ENCODE results near the gene PIN1. TPM values are rescaled to one million over a fixed set of nuclear protein-coding genes. Genes with fewer than 3 reads are reported as not detected.
"Not testable (repeated sequence)": the region's sequence is repeated elsewhere in the genome, so short reads cannot be mapped to it uniquely, and the experiment has no call there.

PIN1 gene
- total and polyA plus RNA-seq, 8 donors: 15.1 to 92.8 (median 24.1) TPM

- DNase-seq (peak in 1 of 6 donors; percentile 29), ATAC-seq (no peak), FAIRE-seq (no peak)
- H3K36me3 ChIP-seq: no peaks in the 10 kb centered on the region
- intact Hi-C loops (cut with DNase I): loop anchor here in 2 of 3 donors (5.0 to 10.0 kb wide), 2 partner anchors 162 to 584 kb away; no protein-coding TSS in a partner anchor
- no peaks in the 10 kb centered on the region for H3K27me3 ChIP-seq
- peaks cover 0 to 7% (median under 1%) of the 10 kb centered on the region in 3 donors for H3K4me1 ChIP-seq
- H3K27ac ChIP-seq: no peak overlapping the region
- TF ChIP-seq, protein P1, sequence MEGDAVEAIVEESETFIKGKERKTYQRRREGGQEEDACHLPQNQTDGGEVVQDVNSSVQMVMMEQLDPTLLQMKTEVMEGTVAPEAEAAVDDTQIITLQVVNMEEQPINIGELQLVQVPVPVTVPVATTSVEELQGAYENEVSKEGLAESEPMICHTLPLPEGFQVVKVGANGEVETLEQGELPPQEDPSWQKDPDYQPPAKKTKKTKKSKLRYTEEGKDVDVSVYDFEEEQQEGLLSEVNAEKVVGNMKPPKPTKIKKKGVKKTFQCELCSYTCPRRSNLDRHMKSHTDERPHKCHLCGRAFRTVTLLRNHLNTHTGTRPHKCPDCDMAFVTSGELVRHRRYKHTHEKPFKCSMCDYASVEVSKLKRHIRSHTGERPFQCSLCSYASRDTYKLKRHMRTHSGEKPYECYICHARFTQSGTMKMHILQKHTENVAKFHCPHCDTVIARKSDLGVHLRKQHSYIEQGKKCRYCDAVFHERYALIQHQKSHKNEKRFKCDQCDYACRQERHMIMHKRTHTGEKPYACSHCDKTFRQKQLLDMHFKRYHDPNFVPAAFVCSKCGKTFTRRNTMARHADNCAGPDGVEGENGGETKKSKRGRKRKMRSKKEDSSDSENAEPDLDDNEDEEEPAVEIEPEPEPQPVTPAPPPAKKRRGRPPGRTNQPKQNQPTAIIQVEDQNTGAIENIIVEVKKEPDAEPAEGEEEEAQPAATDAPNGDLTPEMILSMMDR (IDR thresholded peaks at IDR 0.05): no peak
- no peak overlapping the region for H3K4me3 ChIP-seq
- 61% methylated on average over 11 of the region's 11 CpGs for WGBS, 2 donors
- no peaks in the 10 kb centered on the region for H3K9me3 ChIP-seq
Observed at GRCh38 chr19:9789066-9789465, 46.1 kb upstream of the PIN1 start.

- H3K27me3 ChIP-seq, ATAC-seq, H3K4me1 ChIP-seq, FAIRE-seq, H3K36me3 ChIP-seq, DNase-seq, H3K9me3 ChIP-seq, H3K4me3 ChIP-seq, H3K27ac ChIP-seq: not testable (repeated sequence)
- intact Hi-C loops (cut with DNase I): loop anchor here in 2 of 3 donors (5.0 to 10.0 kb wide), 2 partner anchors 162 to 585 kb away; no protein-coding TSS in a partner anchor
- 35 to 38% methylated on average over 5 of the region's 5 CpGs for WGBS, 2 donors
Observed at GRCh38 chr19:9789579-9789978, 45.5 kb upstream of the PIN1 start.

DNA sequence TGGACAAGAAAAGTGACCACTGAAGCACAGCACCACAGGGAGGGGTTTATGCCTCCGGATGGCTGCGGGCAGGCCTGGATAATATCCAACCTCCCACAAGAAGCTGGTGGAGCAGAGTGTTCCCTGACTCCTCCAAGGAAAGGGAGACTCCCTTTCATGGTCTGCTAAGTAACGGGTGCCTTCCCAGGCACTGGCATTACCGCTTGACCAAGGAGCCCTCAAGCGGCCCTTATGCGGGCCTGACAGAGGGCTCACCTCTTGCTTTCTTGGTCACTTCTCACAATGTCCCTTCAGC is 44.1 kb upstream of the PIN1 start:
- H3K27ac ChIP-seq: peak overlapping the region in 2 of 4 donors; percentile 50 to 63
- DNase-seq: not testable (repeated sequence)

GRCh38 chr19:9791552-9792205 is 43.4 kb upstream of the PIN1 start:
- Histone ChIP-seq H3K27me3 (no peaks in the 10 kb centered on the region), H3K4me1 (peaks cover 0 to 6% (median 0%) of the 10 kb centered on the region in 3 donors), H3K36me3 (no peaks in the 10 kb centered on the region), H3K27ac (peak overlapping the region in 2 of 4 donors; percentile 50 to 85), H3K9me3 (no peaks in the 10 kb centered on the region), H3K4me3 (peak overlapping the region in 2 of 4 donors; percentile 28 to 62)
- ATAC-seq (peak; percentile 59 to 80 (median 72)), DNase-seq (peak; percentile 79 to 97 (median 91)), FAIRE-seq (no peak)
- whole genome bisulfite sequencing, 2 donors: 2 to 4% methylated on average over 37 to 50 of the region's 50 CpGs
- TF ChIP-seq, protein P1 (IDR thresholded peaks at IDR 0.05): no peak
- intact Hi-C loops (cut with DNase I): loop anchor here in 1 of 3 donors (10.0 kb wide), 1 partner anchor 587 kb away; no protein-coding TSS in a partner anchor

More for the DNA sequence above, 44.1 kb upstream of the PIN1 start:
- intact Hi-C loops (cut with DNase I): loop anchor here in 1 of 3 donors (10.0 kb wide), 1 partner anchor 586 kb away; no protein-coding TSS in a partner anchor
- H3K4me3 ChIP-seq: peak overlapping the region in 1 of 4 donors; percentile 28
- ATAC-seq, H3K27me3 ChIP-seq, H3K4me1 ChIP-seq, H3K9me3 ChIP-seq, FAIRE-seq, H3K36me3 ChIP-seq: not testable (repeated sequence)
- 71 to 77% methylated on average over 6 of the region's 6 CpGs for WGBS, 2 donors

GRCh38 chr19:9792206-9793070 is 42.7 kb upstream of the PIN1 start:
- ATAC-seq (peak; percentile 75 to 86 (median 78)), FAIRE-seq (no peak), DNase-seq (peak; percentile 75 to 96 (median 90))
- Histone ChIP-seq H3K27me3 (no peaks in the 10 kb centered on the region), H3K36me3 (no peaks in the 10 kb centered on the region), H3K9me3 (no peaks in the 10 kb centered on the region), H3K4me1 (peaks cover 0 to 6% (median 0%) of the 10 kb centered on the region in 3 donors), H3K4me3 (peak overlapping the region; percentile 35 to 62 (median 56)), H3K27ac (peak overlapping the region; percentile 70 to 87 (median 79))
- TF ChIP-seq, protein P1 (IDR thresholded peaks at IDR 0.05): no peak
- intact Hi-C loops (cut with DNase I): loop anchor here in 1 of 3 donors (10.0 kb wide), 1 partner anchor 588 kb away; no protein-coding TSS in a partner anchor
- 3% methylated on average over 62 to 70 of the region's 70 CpGs for WGBS, 2 donors
